ENCODE measurements around the gene ZNF518A.

ZNF518A gene, protein sequence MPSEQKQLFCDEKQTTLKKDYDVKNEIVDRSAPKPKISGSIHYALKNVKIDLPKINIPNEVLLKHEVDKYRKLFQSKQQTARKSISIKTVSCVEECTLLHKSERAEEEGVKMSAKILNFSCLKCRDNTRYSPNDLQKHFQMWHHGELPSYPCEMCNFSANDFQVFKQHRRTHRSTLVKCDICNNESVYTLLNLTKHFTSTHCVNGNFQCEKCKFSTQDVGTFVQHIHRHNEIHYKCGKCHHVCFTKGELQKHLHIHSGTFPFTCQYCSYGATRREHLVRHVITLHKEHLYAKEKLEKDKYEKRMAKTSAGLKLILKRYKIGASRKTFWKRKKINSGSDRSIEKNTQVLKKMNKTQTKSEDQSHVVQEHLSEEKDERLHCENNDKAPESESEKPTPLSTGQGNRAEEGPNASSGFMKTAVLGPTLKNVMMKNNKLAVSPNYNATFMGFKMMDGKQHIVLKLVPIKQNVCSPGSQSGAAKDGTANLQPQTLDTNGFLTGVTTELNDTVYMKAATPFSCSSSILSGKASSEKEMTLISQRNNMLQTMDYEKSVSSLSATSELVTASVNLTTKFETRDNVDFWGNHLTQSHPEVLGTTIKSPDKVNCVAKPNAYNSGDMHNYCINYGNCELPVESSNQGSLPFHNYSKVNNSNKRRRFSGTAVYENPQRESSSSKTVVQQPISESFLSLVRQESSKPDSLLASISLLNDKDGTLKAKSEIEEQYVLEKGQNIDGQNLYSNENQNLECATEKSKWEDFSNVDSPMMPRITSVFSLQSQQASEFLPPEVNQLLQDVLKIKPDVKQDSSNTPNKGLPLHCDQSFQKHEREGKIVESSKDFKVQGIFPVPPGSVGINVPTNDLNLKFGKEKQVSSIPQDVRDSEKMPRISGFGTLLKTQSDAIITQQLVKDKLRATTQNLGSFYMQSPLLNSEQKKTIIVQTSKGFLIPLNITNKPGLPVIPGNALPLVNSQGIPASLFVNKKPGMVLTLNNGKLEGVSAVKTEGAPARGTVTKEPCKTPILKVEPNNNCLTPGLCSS (N-terminal part only)

DNA sequence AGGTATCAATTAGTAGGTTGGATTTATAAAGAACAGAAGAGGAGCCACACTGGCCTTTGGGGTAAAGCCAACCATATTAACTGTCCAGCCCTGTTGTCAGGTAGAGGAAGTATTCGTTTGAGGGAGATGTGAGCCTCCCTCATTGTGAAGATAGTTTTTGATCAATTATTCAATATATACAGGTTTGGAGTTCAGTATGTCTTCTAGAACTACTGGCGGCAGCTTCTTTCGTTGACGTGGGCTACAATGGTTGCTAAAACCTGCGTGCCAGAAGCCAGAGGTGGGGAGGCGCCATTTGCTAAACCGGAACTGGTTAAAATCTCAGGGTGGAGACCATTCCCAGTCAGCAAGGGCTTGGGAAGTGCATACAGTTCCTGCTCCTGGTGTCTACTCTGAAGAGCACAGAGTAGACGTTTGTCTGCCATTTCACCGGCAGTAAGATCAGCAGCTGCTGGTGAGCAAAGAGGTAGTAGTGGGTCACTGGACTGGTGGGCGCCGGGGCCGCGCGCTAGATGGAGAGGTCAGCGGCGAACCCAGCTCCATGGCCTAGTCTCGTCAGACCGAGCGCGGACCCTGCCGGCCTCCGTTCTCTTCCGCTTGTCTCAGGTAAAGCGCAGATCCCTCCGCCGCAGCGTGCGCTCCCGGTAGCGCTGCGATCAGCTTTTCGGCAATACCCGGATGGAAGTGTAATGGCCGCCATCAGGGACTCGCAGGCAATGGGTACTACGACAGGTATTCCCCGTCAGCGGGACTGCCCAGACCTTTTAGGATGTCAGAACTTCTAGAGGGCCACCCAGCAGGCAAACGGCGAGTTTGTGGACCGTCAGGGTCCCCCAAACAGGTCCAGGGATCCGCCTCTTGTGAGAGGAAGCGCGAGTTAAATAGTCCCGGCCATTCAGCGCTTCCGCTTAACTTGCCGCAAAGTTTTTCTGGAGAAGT, at the start of gene ZNF518A:
TSS of gene ZNF518A (plus strand) at position 911 of the 939 bp plus-strand sequence. CDS start 26,026 bp downstream, outside the sequence.
- DNase-seq (ENCODE audit: low read depth, low spot score) = peak; percentile 94

DNA sequence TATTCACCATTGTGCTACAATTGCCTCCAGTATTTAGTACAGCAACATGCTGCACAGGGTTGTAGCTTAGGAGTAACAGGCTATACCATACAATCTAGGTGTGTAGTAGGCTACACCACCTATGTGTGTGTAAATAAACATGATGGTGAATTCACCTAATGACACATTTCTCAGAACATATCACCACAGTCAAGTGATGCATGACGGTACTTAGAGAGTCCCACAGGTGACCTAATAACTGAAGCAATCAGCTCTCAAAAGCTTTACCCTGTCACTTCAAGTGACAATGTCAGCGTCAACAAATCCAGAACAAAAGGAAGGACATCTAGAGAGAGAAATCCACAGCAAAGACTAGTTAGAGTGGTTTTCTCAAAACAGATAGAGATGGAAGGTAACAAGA, 47.9 kb upstream of the ZNF518A start:
- no peak for DNase-seq (ENCODE audit: low read depth, low spot score)

DNA sequence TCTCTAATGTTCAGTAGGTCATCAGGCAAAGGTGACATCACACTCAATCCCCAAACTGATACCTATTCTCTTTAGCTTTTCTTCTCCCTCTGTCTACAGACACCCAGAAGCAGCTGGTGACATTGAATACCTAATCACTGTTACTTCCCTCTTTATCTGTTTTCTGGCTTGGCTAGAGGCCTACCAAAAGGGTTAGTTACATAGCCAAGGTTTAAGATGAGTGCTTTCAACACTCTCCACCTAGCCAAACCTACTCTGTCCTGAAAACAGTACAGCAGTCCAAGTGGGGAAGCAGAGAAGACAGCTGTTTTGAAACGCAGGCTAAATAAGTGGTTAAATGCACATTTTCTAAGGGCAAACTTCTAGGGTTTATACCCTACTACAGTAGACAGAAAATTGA, 47.3 kb upstream of the ZNF518A start:
- DNase-seq (ENCODE audit: low read depth, low spot score) = no peak

DNA sequence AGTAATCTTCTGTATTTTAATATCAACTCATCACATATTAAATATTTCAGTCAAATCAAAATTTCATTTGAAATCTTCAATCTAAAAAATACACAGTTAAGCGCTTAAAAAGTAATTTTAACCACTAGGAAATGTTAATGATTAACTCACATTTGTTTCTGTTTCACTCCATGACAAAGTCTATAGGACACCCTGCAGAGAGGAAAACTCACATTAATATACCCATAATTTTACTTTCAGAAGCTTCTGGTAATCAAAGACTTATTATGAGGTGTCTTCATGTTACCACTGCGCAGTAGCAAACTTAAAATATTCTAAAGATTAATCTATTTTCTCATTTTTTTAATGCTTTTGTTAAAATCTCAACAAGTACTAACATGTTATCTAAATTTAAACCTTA, 41.0 kb upstream of the ZNF518A start:
- no peak for DNase-seq (ENCODE audit: low read depth, low spot score)

DNA sequence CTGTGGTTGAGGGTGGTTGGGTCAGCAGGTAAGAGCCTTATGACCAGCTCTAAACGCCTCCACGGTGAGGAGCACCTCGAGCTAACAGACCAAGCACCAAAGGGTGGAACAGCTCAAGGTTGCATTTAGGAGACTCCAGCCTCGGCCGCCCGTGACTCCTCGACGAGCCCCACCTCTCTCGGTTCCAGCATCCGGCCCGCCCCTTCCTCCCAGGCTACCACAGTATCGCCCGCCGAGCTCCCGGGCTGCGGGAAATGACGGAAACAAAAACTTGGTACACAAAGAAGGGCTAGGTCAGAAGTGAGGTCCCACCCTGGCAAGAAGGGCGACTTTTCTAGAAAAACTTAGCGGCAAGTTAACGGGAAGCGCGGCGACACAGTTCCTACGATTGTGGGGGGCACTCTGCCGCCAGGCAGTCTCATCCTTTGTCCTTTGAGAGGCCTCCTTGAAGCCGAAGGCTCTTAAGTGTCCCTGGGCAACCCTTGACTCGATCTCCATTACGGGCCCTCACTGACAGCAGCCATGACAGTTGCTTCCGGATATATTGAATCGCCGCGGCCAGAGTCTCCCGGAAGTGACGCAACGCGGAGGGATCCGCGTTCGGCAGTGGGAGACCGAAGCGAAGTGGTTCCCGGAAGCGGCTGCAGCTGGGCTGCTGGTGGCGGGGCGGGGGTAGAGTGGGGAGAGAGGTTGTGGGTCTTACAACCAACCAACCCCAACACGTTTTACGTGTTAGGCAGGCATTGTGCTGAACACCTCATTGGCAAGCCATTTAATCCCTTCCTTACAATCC, 40.2 kb upstream of the ZNF518A start:
- no peak for DNase-seq (ENCODE audit: low read depth, low spot score)

DNA sequence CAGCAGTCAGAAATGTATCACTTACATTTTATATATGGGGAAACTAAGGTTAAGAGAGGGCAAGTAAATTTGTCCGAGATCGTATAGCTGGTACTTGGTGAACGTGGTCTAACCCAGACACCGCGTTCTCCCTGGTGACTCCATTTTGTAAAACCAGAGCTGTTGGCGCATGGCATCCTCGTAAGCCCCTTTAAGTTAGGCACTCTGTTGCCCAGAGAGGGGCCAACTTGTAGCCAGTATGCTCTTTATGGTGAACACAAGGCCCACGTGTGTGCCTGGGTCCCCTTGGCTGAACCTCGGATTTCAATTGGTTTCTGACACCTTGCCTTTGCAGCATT, 39.7 kb upstream of the ZNF518A start:
- DNase-seq (ENCODE audit: low read depth, low spot score) = no peak

DNA sequence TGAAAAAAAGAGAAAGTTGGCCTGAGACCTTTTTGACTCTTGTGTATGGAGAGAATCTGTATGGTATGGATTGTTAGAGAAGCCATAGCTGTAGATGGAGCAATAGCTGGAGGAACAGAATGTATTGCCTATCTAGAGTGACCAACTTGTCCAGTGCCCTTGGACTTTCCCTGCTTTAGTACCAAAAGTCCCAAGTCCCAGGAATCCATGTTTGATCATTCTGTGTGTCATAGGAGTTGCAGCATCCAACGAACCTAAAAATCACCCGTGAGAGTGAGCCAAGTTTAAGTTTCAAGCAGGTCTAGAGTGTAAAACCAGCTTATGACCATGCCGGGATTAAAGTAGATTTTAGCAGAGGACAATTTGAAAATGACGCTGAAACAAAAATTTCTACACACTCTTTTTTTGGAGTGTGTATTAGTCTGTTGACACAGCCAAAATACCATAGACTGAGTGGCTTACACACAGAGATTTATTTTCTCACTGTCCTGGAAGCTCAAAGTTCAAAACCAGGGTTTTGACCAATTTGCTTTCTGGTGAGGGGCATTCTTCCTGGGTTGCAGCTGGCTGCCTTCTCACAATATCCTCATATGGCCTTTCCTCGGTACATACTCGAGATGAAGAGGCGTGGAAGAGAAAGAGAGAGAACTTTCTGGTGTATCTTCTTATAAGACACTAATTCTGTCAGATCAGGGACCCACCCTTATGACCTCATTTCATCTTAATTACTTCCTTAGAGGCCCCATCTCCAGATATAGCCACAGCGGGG, 36.9 kb upstream of the ZNF518A start:
- DNase-seq (ENCODE audit: low read depth, low spot score) = no peak

DNA sequence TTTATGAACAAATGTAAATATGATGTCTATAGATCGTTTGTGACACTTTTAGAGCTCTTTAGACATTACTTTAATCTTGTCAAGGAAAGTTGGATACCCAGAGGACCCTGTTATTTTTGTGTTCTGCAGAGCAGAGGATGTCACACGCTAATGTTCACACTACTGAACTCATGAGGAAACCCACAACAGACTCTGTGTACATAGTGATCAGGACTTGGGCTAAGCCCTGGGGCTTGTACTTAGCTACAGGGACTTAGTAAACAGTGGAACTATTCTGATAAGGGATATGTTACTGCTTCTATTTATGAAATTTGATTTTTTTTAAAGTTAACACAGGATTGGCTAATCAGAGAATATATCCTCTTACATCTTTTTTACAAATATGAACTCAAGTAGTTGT, 36.1 kb upstream of the ZNF518A start:
- DNase-seq (ENCODE audit: low read depth, low spot score) = no peak

DNA sequence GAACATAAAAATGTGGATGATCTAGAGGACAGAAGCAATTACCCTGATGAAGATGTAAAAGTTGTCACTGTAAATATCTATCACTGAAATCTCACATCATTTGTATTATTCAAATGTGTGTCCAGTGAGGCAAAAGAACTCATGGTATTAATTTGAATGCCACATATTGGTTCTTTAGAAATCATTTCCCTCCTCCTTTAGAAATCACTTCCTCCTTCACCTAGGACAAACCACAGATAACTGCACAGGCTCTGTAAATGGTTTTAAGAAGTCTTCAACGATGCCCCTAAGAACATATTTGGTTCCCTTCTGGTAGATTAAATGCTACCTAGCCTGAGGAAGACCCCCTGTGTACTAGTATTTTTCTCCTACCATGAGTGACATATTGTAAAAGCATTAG, 33.1 kb upstream of the ZNF518A start:
- DNase-seq (ENCODE audit: low read depth, low spot score) = no peak

DNA sequence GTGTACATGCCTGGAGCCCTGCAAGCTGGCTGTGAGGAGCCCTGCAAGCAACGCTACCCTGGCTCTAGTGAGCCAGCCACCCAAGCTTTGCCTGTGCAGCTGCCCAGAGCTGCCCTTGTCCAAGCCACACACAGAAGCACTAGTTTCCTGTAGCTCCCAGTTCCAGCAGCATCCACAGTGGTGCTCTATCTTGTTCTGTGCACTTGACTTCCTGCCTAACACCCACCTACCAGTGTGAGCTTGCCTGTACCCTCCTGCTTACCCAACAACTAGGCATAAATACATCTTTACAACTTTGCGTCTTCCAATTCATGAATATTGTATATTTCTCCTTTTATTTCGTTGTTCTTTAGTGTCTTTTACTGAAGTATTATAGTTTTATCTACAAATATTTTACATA, 32.2 kb upstream of the ZNF518A start:
- DNase-seq (ENCODE audit: low read depth, low spot score) = no peak

DNA sequence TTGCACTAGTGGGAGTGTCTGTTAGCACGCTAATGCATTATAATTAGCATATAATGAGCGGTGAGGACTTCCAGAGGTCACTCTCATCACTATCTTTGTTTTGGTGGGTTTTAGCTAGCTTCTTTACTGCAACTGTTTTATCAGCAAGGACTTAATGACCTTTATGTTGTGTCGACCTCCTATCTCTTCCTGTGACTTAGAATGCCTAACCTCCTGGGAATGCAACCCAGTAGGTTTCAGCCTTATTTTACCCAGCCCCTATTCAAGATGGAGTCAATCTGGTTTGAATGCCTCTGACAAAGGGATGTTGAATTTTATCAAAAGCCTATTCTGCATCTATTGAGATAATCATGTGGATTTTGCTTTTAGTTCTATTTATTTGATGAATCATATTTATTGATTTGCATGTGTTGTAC, 22.5 kb upstream of the ZNF518A start:
- DNase-seq (ENCODE audit: low read depth, low spot score) = no peak

DNA sequence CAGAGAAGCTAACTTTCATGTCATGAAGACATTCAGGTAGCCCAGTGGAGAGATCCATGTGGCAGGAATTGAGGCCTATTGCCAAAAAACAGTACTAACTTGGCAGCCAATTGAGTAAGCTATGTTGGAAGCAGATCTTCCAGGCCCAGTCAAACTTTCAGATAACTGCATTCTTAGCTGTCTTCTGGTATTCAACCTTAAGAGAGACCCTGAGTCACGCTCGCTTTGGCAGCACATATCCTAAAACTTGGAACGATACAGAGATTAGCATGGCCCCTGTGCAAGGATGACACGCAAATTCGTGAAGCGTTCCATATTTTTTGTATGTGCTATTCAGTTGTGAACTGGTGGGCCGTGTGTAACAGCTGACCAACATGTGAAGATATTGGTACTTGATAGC, 17.6 kb upstream of the ZNF518A start:
- no peak for DNase-seq (ENCODE audit: low read depth, low spot score)

DNA sequence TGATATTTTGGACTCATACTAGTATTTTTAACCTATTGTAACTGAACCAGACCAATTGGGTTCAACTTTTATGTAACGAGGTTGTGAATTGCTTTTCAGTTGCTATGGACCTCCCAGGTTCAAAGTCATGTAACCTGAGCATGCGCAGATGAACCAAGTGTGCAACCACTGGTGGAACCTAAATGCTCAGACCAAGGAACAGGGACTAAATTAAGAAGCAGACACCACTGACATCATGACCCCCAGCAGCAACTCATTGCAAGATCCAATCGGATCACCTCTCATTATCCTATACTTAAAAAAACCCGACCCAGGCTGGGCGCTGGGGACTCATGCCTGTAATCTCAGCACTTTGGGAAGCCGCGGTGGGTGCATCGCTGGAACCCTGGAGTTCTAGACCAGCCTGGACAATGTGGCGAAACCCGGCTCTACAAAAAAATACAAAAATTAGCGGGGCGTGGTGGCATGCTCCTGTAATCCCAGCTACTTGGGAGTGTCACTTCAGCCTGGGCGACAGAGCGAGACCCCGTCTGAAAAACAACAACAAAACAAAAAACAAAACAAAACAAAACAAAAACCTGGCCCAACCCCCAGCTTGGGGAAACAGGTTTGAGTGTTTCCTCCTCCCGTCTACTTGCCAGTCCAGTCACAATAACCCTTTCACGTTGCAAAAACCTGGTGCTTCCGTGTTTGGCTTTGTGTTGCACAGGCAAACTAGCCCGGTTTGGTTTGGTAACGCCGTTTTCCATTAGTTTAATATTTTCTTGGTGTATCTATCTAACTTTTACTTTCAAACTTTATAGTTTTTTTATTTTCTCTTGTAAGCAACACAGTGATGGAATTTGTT, 11.3 kb upstream of the ZNF518A start:
- no peak for DNase-seq (ENCODE audit: low read depth, low spot score)

DNA sequence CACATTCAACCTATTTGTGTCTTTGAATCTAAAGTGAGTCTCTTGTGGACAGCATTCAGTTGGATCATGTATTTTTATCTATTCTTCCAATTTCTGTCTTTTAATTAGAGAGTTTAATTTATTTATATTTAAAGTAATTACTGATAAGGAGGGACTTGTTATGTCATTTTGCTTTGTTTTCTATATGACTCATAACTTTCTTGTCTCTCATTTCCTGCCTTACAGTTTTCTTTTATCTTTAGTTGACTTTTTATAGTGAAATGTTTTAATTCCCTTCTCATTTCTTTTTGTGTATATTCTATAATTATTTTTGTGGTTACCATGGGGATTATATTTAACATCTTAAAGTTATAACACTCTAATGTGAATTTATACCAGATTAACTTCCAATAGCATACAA, 7.3 kb upstream of the ZNF518A start:
- no peak for DNase-seq (ENCODE audit: low read depth, low spot score)

DNA sequence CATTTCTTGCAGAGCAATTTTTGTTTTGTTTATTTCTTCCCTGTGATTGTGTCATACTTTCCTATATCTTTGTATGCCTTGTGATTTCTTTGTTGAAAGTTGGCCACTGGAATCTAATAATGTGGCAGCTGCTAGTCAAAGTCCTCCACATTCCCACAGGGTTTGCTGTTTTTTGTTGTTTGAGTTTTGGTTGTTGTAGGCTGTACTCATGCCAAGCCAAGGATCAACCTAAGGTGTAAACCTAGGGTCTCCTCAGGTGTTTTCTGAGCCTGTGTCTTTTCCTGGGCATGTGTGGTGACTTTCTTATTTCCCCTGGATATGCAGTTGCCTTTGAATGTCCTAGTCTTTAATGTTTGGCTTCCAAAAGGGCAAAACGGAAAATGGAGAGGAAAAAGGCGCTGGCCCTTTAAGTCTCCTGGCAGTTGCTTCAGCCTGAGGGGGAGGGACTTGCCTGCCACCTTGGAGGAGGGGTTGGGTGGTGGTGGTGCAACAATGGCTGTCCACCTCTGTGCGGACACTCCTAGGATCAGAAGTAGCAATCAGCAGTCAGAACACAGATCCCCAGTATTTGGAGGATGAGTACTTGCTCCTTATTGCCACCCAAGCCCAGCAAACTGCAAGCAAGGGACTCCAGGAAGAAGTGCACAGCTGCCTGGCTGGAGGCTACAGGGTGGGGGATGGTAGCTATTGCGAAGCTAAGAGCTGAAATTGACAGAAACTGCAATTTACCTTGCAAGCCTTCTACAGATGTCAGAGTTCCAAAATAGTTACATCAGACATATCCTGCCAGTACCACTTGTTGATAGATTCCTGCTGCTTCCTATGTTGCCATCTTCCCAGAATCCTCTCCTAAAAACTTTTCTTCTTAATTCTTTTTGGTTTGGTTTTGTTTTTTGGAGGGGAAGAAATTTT, 5.6 kb upstream of the ZNF518A start:
- DNase-seq (ENCODE audit: low read depth, low spot score) = peak; percentile 38

DNA sequence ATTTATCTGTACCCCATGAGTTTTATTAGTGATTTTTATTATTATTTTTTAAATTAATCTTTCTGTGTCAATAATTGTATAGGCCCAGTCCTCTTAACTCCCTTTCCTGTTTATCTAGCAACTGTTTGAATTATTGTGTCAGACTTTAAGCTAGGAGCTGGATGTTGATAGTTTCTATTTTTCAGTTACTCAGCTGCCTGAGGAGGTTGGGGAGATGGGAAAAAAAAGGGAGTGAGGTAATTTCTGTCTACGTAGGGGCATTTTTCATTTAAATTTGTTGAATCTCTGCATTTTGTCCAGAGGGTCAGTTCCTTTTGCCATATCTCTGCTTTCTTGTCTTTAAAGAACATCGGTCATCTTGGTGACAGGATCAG, 5.0 kb upstream of the ZNF518A start:
- no peak for DNase-seq (ENCODE audit: low read depth, low spot score)

DNA sequence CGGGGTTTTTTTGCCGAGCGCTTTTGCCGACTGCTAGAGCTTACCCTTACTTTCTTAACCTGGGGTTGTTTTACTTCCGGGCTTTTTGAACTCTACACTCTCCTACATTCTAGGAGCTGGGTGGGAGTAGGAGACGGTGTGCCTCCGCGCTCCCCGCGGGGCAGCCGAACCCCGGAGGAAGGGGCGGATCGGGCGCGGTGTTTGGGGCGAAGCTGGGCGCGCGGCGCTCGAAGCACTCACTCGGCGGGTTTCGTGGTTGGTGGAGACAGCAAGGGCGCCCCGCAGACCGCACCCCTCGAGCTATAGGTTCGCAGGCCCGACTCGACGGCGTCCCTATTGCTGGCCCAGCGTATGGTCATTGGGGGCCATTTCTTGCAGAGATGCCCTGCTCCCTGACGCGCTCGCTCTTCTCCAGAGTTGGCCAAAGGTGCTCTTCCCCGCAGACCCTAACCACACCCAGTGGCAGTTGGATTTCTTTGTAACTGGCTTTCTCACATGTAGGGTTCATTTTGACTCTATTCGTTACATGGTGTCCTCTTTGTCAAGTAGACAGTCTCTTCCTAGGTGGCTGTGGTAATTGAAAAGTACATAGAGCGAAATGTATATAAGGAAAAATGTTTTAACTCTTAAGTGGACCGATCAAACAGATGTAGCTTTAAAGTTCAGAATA, 364 bp downstream of the ZNF518A start:
- DNase-seq (ENCODE audit: low read depth, low spot score) = peak; percentile 75
